Activated CD8-positive, alpha-beta memory T cell treated with anti-CD3 and anti-CD28 coated beads for 48 hours (primary cell): Measurements from ENCODE around the gene UBE2D2.

Experiments used
- DNase-seq, 3 experiments: peaks; one replicate each; pipeline ENCODE4 v3.0.0-alpha.2; 2020; ENCODE audit warnings: low read depth in 2 of 3, low spot score in 2 of 3

UBE2D2 gene

GRCh38 chr5:139675213-139675612 is 114.1 kb downstream of the UBE2D2 start:
- no peak for DNase-seq

GRCh38 chr5:139675825-139676224 is 114.7 kb downstream of the UBE2D2 start:
- no peak for DNase-seq

GRCh38 chr5:139676406-139676805 is 115.3 kb downstream of the UBE2D2 start:
- no peak for DNase-seq

GRCh38 chr5:139676951-139677735 is 116.0 kb downstream of the UBE2D2 start:
- DNase-seq: no peak
